Ishikawa (cell line): Measurements from ENCODE around the gene MED13L.

ENCODE experiments used
- EP300 ChIP-seq: IDR thresholded peaks from 2 replicates; pipeline ENCODE4 v1.6.1; 2012; ENCODE audit warnings: borderline replicate concordance
- MAX ChIP-seq: IDR thresholded peaks from 2 replicates; pipeline ENCODE4 v1.6.1; 2012
- RAD21 ChIP-seq: IDR thresholded peaks from 2 replicates; pipeline ENCODE4 v1.6.1; 2012; ENCODE audit warnings: low read depth
- REST ChIP-seq: IDR thresholded peaks from 2 replicates; pipeline ENCODE4 v1.6.1; 2012; ENCODE audit warnings: low read depth, mild to moderate bottlenecking
- TAF1 ChIP-seq: IDR thresholded peaks from 2 replicates; pipeline ENCODE4 v1.6.1; 2012; ENCODE audit warnings: low read depth, mild to moderate bottlenecking
- USF1 ChIP-seq: IDR thresholded peaks from 2 replicates; pipeline ENCODE4 v1.6.1; 2012
- YY1 ChIP-seq: IDR thresholded peaks from 2 replicates; pipeline ENCODE4 v1.6.1; 2012; ENCODE audit warnings: low read depth
- ZBTB7A ChIP-seq: IDR thresholded peaks from 2 replicates; pipeline ENCODE4 v1.6.1; 2012; ENCODE audit warnings: low read depth

GRCh38 chr12:116018282-116018681 lies 259.2 kb downstream of the MED13L start:
- TF ChIP-seq REST (no peak), MAX (no peak), USF1 (no peak), ZBTB7A (no peak), RAD21 (no peak), TAF1 (no peak), EP300 (no peak), YY1 (no peak)
